OCI-M2 (cell line): ENCODE measurements around the gene NOL3.

Source experiments
- DNase-seq: peaks from one replicate; lab custom pipeline; 2025; ENCODE audit not compliant: unreplicated experiment; lab: John Stamatoyannopoulos, UW

The NOL3 gene

GRCh38 chr16:67188323-67188722, 18.0 kb downstream of the NOL3 start:
- no peak for DNase-seq

- no peak for DNase-seq
Observed at GRCh38 chr16:67188798-67189197, 18.5 kb downstream of the NOL3 start.

- DNase-seq, result no peak
Observed at GRCh38 chr16:67190041-67190440, 19.7 kb downstream of the NOL3 start, which contains the start of gene EXOC3L1. Gene EXOC3L1 (minus strand): TSS chr16:67190136. CDS start chr16:67189676, 460 bp downstream.

- DNase-seq, result no peak
Observed at GRCh38 chr16:67190448-67191399, 20.4 kb downstream of the NOL3 start.

GRCh38 chr16:67191411-67191994, 21.2 kb downstream of the NOL3 start:
- DNase-seq, result no peak

GRCh38 chr16:67191995-67192681, 21.8 kb downstream of the NOL3 start, which contains the start of gene E2F4:
Gene E2F4 (plus strand): TSS chr16:67192155. CDS start chr16:67192228, 73 bp downstream.
- peak; percentile 50 for DNase-seq

- DNase-seq, result no peak
Observed at GRCh38 chr16:67192781-67193361, 22.5 kb downstream of the NOL3 start.

- no peak for DNase-seq
Observed at GRCh38 chr16:67193536-67193935, 23.2 kb downstream of the NOL3 start.

GRCh38 chr16:67194260-67194659, 23.9 kb downstream of the NOL3 start:
- DNase-seq, result no peak

- no peak for DNase-seq
Observed at GRCh38 chr16:67195676-67196075, 25.3 kb downstream of the NOL3 start.

GRCh38 chr16:67196881-67197280, 26.5 kb downstream of the NOL3 start:
- no peak for DNase-seq

- DNase-seq, result no peak
Observed at GRCh38 chr16:67197704-67198103, 27.4 kb downstream of the NOL3 start.

GRCh38 chr16:67198238-67198734, 27.9 kb downstream of the NOL3 start:
- no peak for DNase-seq

- no peak for DNase-seq
Observed at GRCh38 chr16:67199011-67199807, 28.9 kb downstream of the NOL3 start, which contains the start of gene ELMO3. Gene ELMO3 (plus strand): TSS chr16:67199131. CDS start chr16:67199327, 196 bp downstream.

GRCh38 chr16:67199808-67200198, 29.5 kb downstream of the NOL3 start:
- DNase-seq, result no peak

- DNase-seq, result no peak
Observed at GRCh38 chr16:67200491-67200890, 30.2 kb downstream of the NOL3 start.

- no peak for DNase-seq
Observed at GRCh38 chr16:67201411-67202345, 31.3 kb downstream of the NOL3 start.

- DNase-seq, result no peak
Observed at GRCh38 chr16:67202426-67202825, 32.1 kb downstream of the NOL3 start.

- no peak for DNase-seq
Observed at GRCh38 chr16:67202956-67203493, 32.7 kb downstream of the NOL3 start.
